Measurements from ENCODE around the gene GATAD2B.

GATAD2B gene

GRCh38 chr1:153956997-153957715 lies 34.4 kb upstream of the GATAD2B start:
- H3K4me3 ChIP-seq (ENCODE audit: low read depth, low read length), result peak overlapping the region; percentile 94
- ChIA-PET CTCF (interaction anchor here (0.7 to 5.6 kb wide), 6 partner anchors 10 to 137 kb away, joined by 3 to 83 read pairs (median 4); partner anchors contain the start of gene DENND4B), POLR2A (interaction anchor here (0.7 to 2.7 kb wide), 5 partner anchors 8 to 331 kb away, joined by 3 to 18 read pairs (median 4); partner anchors contain the start of genes CREB3L4 and DENND4B)
- no peak for DNase-seq (ENCODE audit: low read depth, low spot score)
- no peak for TF ChIP-seq CTCF (IDR thresholded peaks at IDR 0.05; ENCODE audit: insufficient read depth, low read length, missing control alignments)

GRCh38 chr1:153954826-153955225 lies 32.1 kb upstream of the GATAD2B start:
- no peak for DNase-seq (ENCODE audit: low read depth, low spot score)
- ChIA-PET CTCF (interaction anchor here (5.6 kb wide), 1 partner anchor 10 kb away, joined by 83 read pairs; the partner anchor contains the start of gene DENND4B), POLR2A (no interaction called here)
- H3K4me3 ChIP-seq (ENCODE audit: low read depth, low read length), result no peak overlapping the region
- no peak for TF ChIP-seq CTCF (IDR thresholded peaks at IDR 0.05; ENCODE audit: insufficient read depth, low read length, missing control alignments)

- CTCF ChIA-PET, result interaction anchor here (0.6 to 5.6 kb wide), 3 partner anchors 9 to 14 kb away, joined by 3 to 83 read pairs (median 6); partner anchors contain the start of genes CREB3L4 and DENND4B
- no peak overlapping the region for H3K4me3 ChIP-seq (ENCODE audit: low read depth, low read length)
- DNase-seq (ENCODE audit: low read depth, low spot score), result no peak
- POLR2A ChIA-PET, result interaction anchor here (1.1 kb wide), 1 partner anchor 39 kb away, joined by 3 read pairs; no protein-coding TSS in a partner anchor
- TF ChIP-seq CTCF (IDR thresholded peaks at IDR 0.05; ENCODE audit: insufficient read depth, low read length, missing control alignments), result no peak
These were observed 31.1 kb upstream of the GATAD2B start for GRCh38 chr1:153953859-153954365.

GRCh38 chr1:153951801-153952200 lies 29.0 kb upstream of the GATAD2B start:
- H3K4me3 ChIP-seq (ENCODE audit: low read depth, low read length), result no peak overlapping the region
- POLR2A ChIA-PET, result no interaction called here

GRCh38 chr1:153951183-153951582 lies 28.4 kb upstream of the GATAD2B start:
- H3K4me3 ChIP-seq (ENCODE audit: low read depth, low read length), result no peak overlapping the region
- POLR2A ChIA-PET, result no interaction called here
- TF ChIP-seq CTCF (IDR thresholded peaks at IDR 0.05; ENCODE audit: insufficient read depth, low read length, missing control alignments), result no peak
- DNase-seq (ENCODE audit: low read depth, low spot score), result no peak
- CTCF ChIA-PET, result interaction anchor here (1.2 kb wide), 1 partner anchor 10 kb away, joined by 5 read pairs; no protein-coding TSS in a partner anchor

More at GRCh38 chr1:153951801-153952200, 29.0 kb upstream of the GATAD2B start:
- TF ChIP-seq CTCF (IDR thresholded peaks at IDR 0.05; ENCODE audit: insufficient read depth, low read length, missing control alignments), result no peak
- no peak for DNase-seq (ENCODE audit: low read depth, low spot score)
- CTCF ChIA-PET, result no interaction called here

All from AG04449 (cell line).